Nephron (organoid): Measurements from ENCODE around the gene BCAS3.
A peak's percentile ranks its signal among the peaks of the same experiment; 100 is the strongest.

Experiments
- H3K27ac Mint-ChIP-seq, 3 experiments: 2 replicates each; pipeline ENCODE4 v1.8.0; 2020; ENCODE audit warnings: mixed read lengths in 3 of 3, mild to moderate bottlenecking in 2 of 3, moderate library complexity in 1 of 3
- H3K27me3 Mint-ChIP-seq: 2 replicates; pipeline ENCODE4 v1.8.0; 2021; ENCODE audit warnings: low read depth, mild to moderate bottlenecking, moderate library complexity, mixed read lengths
- H3K36me3 Mint-ChIP-seq: 2 replicates; pipeline ENCODE4 v1.8.0; 2020; ENCODE audit warnings: low read depth, mixed read lengths
- H3K4me1 Mint-ChIP-seq: 2 replicates; pipeline ENCODE4 v1.8.0; 2020; ENCODE audit warnings: mixed read lengths
- H3K4me3 Mint-ChIP-seq, 3 experiments: 2 replicates each; pipeline ENCODE4 v1.8.0; 2020; ENCODE audit warnings: mild to moderate bottlenecking in 3 of 3, mixed read lengths in 3 of 3, moderate library complexity in 2 of 3
- H3K9me3 Mint-ChIP-seq: 2 replicates; pipeline ENCODE4 v1.8.0; 2020; ENCODE audit warnings: mixed read lengths
- CTCF ChIP-seq, 3 experiments: fragments of 200-600 bp; sonication (generic); IDR thresholded peaks; one replicate each; pipeline ENCODE4 v1.5.0; 2021; ENCODE audit warnings: antibody characterized with exemption in 3 of 3; ENCODE audit not compliant: unreplicated experiment in 3 of 3

The BCAS3 gene

GRCh38 chr17:61323909-61324868 lies 646.5 kb downstream of the BCAS3 start:
- Mint-ChIP-seq H3K36me3 (no peaks in the 10 kb centered on the region), H3K4me1 (peaks cover 59% of the 10 kb centered on the region), H3K4me3 (peak overlapping the region; percentile 1 to 61 (median 7)), H3K9me3 (no peaks in the 10 kb centered on the region), H3K27ac (peak overlapping the region; percentile 86 to 97 (median 96)), H3K27me3 (peaks cover 3% of the 10 kb centered on the region)
- TF ChIP-seq CTCF (IDR thresholded peaks at IDR 0.05; ENCODE audit: unreplicated experiment in 3 of 3) = no peak

- Mint-ChIP-seq H3K27me3 (peaks cover 5% of the 10 kb centered on the region), H3K9me3 (no peaks in the 10 kb centered on the region), H3K4me1 (peaks cover 62% of the 10 kb centered on the region), H3K27ac (peak overlapping the region; percentile 86 to 97 (median 96)), H3K4me3 (peak overlapping the region in 1 of 3 experiments; percentile 50), H3K36me3 (no peaks in the 10 kb centered on the region)
- no peak for TF ChIP-seq CTCF (IDR thresholded peaks at IDR 0.05; ENCODE audit: unreplicated experiment in 3 of 3)
Measured at GRCh38 chr17:61324950-61325349, 647.3 kb downstream of the BCAS3 start.

GRCh38 chr17:61325382-61326073 lies 647.9 kb downstream of the BCAS3 start:
- H3K9me3 Mint-ChIP-seq = no peaks in the 10 kb centered on the region
- H3K4me1 Mint-ChIP-seq = peaks cover 61% of the 10 kb centered on the region
- peaks cover 8% of the 10 kb centered on the region for H3K27me3 Mint-ChIP-seq
- H3K27ac Mint-ChIP-seq = peak overlapping the region; percentile 86 to 97 (median 96)
- no peaks in the 10 kb centered on the region for H3K36me3 Mint-ChIP-seq
- no peak for TF ChIP-seq CTCF (IDR thresholded peaks at IDR 0.05; ENCODE audit: unreplicated experiment in 3 of 3)
- peak overlapping the region in 1 of 3 experiments; percentile 50 for H3K4me3 Mint-ChIP-seq

GRCh38 chr17:61326330-61326729 lies 648.7 kb downstream of the BCAS3 start:
- Mint-ChIP-seq H3K9me3 (no peaks in the 10 kb centered on the region), H3K27me3 (peaks cover 8% of the 10 kb centered on the region), H3K27ac (peak overlapping the region; percentile 86 to 97 (median 96)), H3K4me3 (no peak overlapping the region), H3K4me1 (peaks cover 61% of the 10 kb centered on the region), H3K36me3 (no peaks in the 10 kb centered on the region)
- TF ChIP-seq CTCF (IDR thresholded peaks at IDR 0.05; ENCODE audit: unreplicated experiment in 3 of 3) = no peak

GRCh38 chr17:61328351-61328750 lies 650.7 kb downstream of the BCAS3 start:
- H3K9me3 Mint-ChIP-seq = no peaks in the 10 kb centered on the region
- TF ChIP-seq CTCF (IDR thresholded peaks at IDR 0.05; ENCODE audit: unreplicated experiment in 3 of 3) = no peak
- peaks cover 11% of the 10 kb centered on the region for H3K27me3 Mint-ChIP-seq
- H3K27ac Mint-ChIP-seq = no peak overlapping the region
- no peaks in the 10 kb centered on the region for H3K36me3 Mint-ChIP-seq
- H3K4me3 Mint-ChIP-seq = no peak overlapping the region
- peaks cover 51% of the 10 kb centered on the region for H3K4me1 Mint-ChIP-seq
